GM21737 (cell line): ENCODE results near the gene GNLY.

Source experiments
- ATAC-seq: cut with Tn5 transposase; IDR thresholded peaks from one replicate; pipeline ENCODE4 v1.9.1; 2021; ENCODE audit warnings: mild to moderate bottlenecking, moderate library complexity; ENCODE audit not compliant: unreplicated experiment

GNLY gene

DNA sequence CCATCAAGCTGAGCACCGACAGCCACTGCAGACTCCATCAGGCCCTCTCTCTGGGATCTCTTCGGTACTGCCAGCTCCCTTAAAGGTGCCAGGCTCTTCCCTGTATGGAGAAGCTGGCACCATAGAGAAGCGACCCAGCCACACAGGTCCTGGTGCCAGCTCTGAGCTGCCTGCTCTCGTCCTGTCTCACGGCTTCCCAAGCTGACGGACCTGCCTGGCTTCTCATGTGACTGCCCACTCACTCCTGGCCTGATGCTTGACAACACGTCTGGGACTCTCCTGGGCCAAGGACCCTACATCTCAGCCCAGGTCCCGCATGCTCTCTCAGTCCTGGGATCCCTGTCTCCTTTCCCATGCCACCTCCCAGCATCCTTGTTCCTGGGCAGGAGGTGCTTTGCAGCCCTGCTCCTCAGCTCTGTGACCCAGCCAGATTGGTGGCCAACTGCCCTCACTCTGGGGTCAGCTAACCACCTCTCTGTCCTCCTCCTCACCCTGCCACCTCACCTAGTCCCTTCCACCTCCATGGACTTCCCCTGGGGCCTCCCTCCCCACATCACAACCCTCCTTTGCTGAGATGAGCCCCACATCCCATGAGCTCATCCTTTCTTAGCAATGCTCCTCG is 47.2 kb downstream of the GNLY start:
- ATAC-seq = no peak

- no peak for ATAC-seq
Observed at GRCh38 chr2:85741833-85742455, 47.8 kb downstream of the GNLY start.

DNA sequence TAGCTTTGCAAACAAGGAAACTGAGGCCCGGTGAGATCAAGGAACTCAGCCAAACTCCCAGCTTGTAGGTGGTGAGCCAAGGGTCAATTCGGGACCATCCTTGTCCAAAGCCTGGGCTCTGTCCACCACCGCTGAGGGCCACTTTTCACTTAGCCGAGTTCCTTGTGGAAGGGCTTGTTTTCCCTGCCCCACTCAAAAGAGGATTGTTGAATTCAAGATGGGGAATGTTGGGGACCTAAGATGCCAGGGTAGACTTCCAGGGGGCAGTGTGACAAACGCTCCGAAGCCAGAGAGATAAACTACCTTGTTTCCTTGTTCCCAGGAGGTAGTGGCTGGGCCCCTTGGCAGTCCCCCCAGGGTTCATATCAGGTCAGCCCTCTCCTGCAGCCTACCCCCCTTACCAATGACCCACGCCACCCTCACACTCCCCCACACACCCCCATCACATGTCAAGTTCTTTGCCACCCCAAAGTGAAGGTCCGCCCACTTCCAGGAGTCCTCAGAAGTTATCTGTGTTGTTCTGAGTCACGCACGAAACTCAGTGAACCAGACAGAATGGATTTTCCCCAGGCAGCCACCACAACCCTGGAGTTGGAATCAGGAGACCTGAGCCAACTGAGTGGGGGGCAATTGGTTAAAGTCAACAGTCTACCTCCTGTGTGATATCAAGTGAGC is 49.3 kb downstream of the GNLY start:
- no peak for ATAC-seq

DNA sequence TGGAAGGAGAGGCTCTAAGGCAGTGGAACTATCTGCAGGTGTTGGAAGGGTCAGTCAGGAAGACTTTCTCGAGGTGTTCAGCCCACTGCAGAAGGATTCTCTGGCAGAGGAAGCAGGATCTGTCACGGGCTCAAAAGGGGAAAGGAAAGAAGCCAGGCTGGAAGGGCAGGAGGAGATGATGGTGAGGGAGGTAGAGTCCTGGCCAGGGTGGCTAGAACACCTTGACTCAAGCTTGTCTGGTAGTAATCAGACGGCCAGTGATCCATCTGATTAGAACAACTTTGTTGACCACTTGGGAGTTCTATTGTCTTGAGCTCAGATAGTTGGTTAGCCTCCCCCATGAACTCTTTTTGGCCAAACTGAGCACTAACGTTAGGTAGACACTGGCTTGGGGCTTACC is 49.9 kb downstream of the GNLY start:
- no peak for ATAC-seq

- ATAC-seq = no peak
Observed at GRCh38 chr2:85744741-85745601, 50.8 kb downstream of the GNLY start.

GRCh38 chr2:85745619-85746018 is 51.5 kb downstream of the GNLY start:
- no peak for ATAC-seq

DNA sequence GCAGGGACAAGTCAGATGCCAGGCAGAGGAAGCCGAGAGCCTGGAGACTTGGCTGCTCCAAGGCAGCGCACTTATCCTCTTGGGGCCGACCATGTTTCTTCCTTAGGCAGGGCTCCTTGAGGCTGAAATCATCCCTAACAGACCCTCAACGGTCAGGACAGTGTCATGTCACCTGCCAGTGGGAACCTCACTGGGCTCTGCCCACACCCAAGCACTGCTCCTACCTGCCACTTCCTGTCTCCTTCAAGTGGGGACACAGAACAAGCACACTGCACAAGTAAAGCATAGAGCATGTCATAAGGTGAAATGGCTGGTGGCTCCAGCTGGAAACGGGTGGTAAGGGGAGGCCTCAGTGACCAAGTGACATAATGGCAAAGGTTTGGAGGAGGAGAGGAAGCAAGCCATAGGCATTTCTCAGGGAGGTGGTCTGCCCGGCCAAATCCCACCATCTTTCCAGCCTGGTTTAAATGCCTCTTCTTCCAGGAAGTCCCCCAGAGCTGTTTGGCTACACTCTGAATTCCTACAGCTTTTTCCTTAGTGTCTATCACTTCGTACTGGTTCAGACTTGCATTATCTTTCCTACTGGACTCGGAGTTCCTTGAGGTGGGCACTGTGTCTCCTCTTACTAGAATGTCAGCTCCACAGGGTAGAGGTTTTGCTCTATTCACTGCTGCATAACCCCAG is 52.3 kb downstream of the GNLY start:
- ATAC-seq = no peak

DNA sequence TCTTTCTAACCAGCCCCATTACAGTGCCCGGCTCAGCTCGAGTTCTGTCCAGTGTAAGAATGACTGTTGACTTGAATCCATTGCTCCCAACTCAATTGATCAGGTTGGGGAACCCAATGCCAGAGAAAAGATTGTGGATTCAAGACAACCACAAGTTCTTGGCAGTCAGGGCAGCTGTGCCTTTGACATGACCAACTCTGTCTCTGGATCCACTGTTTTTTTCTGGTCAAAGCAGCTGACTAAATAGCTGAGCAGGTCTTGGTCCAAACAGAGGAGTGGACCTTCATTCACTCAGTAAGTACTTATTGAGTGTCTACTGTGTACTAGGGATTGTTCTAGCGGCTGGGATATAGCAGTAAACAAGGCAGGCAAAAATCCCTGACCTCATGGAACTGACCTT is 53.3 kb downstream of the GNLY start:
- ATAC-seq = no peak

DNA sequence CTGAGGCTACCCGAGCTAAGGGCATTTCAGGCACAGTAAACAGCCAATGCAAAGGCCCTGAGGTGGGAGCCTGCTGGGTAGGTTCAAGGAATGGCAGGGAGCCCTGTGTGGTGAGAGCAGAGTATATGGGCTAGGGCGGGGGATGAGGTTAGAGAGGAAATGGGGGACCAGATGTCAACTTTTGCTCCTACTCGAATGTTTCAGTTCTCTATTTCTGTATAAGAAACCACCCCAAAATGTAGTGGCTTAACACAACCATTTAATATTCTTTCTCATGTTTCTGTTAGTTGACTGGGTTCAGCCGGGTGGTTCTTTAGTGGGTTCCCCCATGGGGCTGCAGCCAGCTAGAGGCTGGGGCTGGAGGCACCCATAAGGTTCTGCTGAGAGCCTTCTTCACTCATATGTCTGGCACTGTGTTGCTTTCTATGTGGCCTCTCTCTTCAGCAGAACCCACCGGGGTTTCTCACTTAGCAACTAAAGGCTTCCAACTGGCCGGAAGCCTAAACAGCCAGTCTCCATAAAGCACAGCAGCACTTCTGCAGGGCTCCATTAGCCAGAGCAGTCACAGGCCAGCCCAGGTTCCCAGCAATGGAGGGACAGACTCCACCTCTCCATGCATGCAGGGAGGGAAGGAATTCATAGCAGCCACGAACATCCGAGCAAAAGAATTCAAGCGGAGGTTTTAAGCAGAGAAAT is 54.0 kb downstream of the GNLY start:
- no peak for ATAC-seq
